Osteoblast (primary cell): Measurements from ENCODE around the gene DNAH10. TPM values are rescaled to one million over a fixed set of nuclear protein-coding genes. Genes with fewer than 3 reads are reported as not detected.

Experiments used
- DNase-seq: peaks from one replicate; pipeline ENCODE4 v3.0.0; 2011; ENCODE audit warnings: low spot score, mixed read lengths; ENCODE audit not compliant: insufficient read length; ENCODE audit errors: missing footprints
- H2AFZ ChIP-seq: 2 replicates; pipeline ENCODE4 v1.6.0; 2011; ENCODE audit warnings: mild to moderate bottlenecking, low read length
- H3K27ac ChIP-seq: 2 replicates; pipeline ENCODE4 v1.5.1; 2011; ENCODE audit warnings: mild to moderate bottlenecking, low read depth, low read length, moderate library complexity
- H3K27me3 ChIP-seq: 2 replicates; pipeline ENCODE4 v1.6.0; 2012; ENCODE audit warnings: mild to moderate bottlenecking, control low read depth, inconsistent platforms, low read length, moderate library complexity; ENCODE audit not compliant: insufficient read depth
- H3K36me3 ChIP-seq: 2 replicates; pipeline ENCODE4 v1.5.1; 2011; ENCODE audit warnings: mild to moderate bottlenecking, low read length, control low read depth, moderate library complexity; ENCODE audit not compliant: insufficient read depth
- H3K4me1 ChIP-seq: 2 replicates; pipeline ENCODE4 v1.5.1; 2011; ENCODE audit warnings: mild to moderate bottlenecking, low read length, control low read depth, moderate library complexity; ENCODE audit not compliant: insufficient read depth
- H3K4me2 ChIP-seq: 2 replicates; pipeline ENCODE4 v1.6.0; 2011; ENCODE audit warnings: mild to moderate bottlenecking, low read length; ENCODE audit not compliant: insufficient read depth
- H3K4me3 ChIP-seq: fragments of 200-600 bp; sonication (generic); 3 replicates; pipeline ENCODE4 v1.5.1; 2012; ENCODE audit warnings: mild to moderate bottlenecking, low read length, inconsistent platforms; ENCODE audit not compliant: insufficient read depth
- H3K79me2 ChIP-seq: 2 replicates; pipeline ENCODE4 v1.6.0; 2012; ENCODE audit warnings: mild to moderate bottlenecking, low read length, control low read depth, inconsistent platforms; ENCODE audit not compliant: insufficient read depth
- H3K9me3 ChIP-seq: 2 replicates; pipeline ENCODE4 v1.5.1; 2011; ENCODE audit warnings: low read depth, low read length, control low read depth
- H4K20me1 ChIP-seq: 2 replicates; pipeline ENCODE4 v1.6.0; 2012; ENCODE audit warnings: mild to moderate bottlenecking, low read length, control low read depth; ENCODE audit not compliant: insufficient read depth
- CTCF ChIP-seq: IDR thresholded peaks from 2 replicates; pipeline ENCODE4 v1.5.1; 2011; ENCODE audit warnings: mild to moderate bottlenecking, low read depth, low read length, moderate library complexity; ENCODE audit errors: extremely low read depth
- total RNA-seq: library from RNA; depleted of rRNA; stranded (reverse); fragments of >200 nt; gene quantifications from 2 replicates; pipeline ENCODE4 v1.2.3, GENCODE V29; 2012

The DNAH10 gene
- total RNA-seq, 1 donor: 0.72 TPM

- no peak for TF ChIP-seq CTCF
- Histone ChIP-seq H3K4me3 (no peak overlapping the region), H3K79me2 (no peaks in the 10 kb centered on the region), H3K36me3 (peaks cover 30% of the 10 kb centered on the region), H3K4me2 (no peak overlapping the region), H3K27me3 (peaks cover 4% of the 10 kb centered on the region), H3K27ac (no peak overlapping the region), H4K20me1 (no peaks in the 10 kb centered on the region), H3K4me1 (peaks cover 10% of the 10 kb centered on the region), H3K9me3 (no peaks in the 10 kb centered on the region), H2AFZ (no peak overlapping the region)
- DNase-seq: no peak
Measured at GRCh38 chr12:123934829-123935228, 172.7 kb downstream of the DNAH10 start.

DNA sequence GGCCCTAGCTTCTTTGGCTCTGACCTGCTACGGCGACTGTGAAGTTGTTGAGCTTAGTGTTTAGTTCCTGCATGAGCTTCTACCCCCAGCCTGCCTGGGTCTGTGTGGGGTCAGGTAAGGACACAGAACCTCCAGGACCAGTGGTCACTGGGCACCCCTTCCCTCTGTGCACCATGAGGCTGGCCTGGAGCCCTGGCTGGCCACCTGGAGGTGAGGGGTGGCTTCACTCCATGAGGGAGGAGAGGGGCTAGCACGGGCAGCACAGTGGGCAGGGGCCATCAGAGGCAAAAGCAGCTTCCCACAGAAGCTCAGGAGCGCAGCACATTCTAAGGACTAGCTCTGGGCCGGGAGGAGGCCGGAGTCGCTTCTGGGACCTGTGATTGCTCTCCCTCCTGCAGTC lies 173.9 kb downstream of the DNAH10 start:
- TF ChIP-seq CTCF: no peak
- Histone ChIP-seq H3K79me2 (no peaks in the 10 kb centered on the region), H4K20me1 (no peaks in the 10 kb centered on the region), H3K4me2 (no peak overlapping the region), H3K27me3 (peaks cover 4% of the 10 kb centered on the region), H2AFZ (no peak overlapping the region), H3K36me3 (peaks cover 39% of the 10 kb centered on the region), H3K9me3 (no peaks in the 10 kb centered on the region), H3K4me1 (peaks cover 10% of the 10 kb centered on the region), H3K27ac (no peak overlapping the region), H3K4me3 (no peak overlapping the region)
- DNase-seq: no peak

- Histone ChIP-seq H3K9me3 (peaks cover 2% of the 10 kb centered on the region), H2AFZ (no peak overlapping the region), H3K27me3 (peaks cover 4% of the 10 kb centered on the region), H4K20me1 (no peaks in the 10 kb centered on the region), H3K36me3 (peaks cover 44% of the 10 kb centered on the region), H3K4me3 (no peak overlapping the region), H3K27ac (no peak overlapping the region), H3K4me2 (no peak overlapping the region), H3K4me1 (peaks cover 10% of the 10 kb centered on the region), H3K79me2 (no peaks in the 10 kb centered on the region)
- no peak for DNase-seq
- TF ChIP-seq CTCF: no peak
Measured at GRCh38 chr12:123936471-123936870, 174.4 kb downstream of the DNAH10 start.

GRCh38 chr12:123936956-123937706 lies 175.0 kb downstream of the DNAH10 start:
- H3K4me3 ChIP-seq: no peak overlapping the region
- peaks cover 48% of the 10 kb centered on the region for H3K36me3 ChIP-seq
- peaks cover 15% of the 10 kb centered on the region for H3K4me1 ChIP-seq
- H4K20me1 ChIP-seq: peaks cover 4% of the 10 kb centered on the region
- H2AFZ ChIP-seq: no peak overlapping the region
- H3K9me3 ChIP-seq: peaks cover 7% of the 10 kb centered on the region
- no peak for TF ChIP-seq CTCF
- no peak for DNase-seq
- no peaks in the 10 kb centered on the region for H3K79me2 ChIP-seq
- H3K27me3 ChIP-seq: no peaks in the 10 kb centered on the region
- no peak overlapping the region for H3K27ac ChIP-seq
- H3K4me2 ChIP-seq: no peak overlapping the region
